ENCODE data around the gene NCBP2L. TPM values are rescaled to one million over a fixed set of nuclear protein-coding genes. Genes with fewer than 3 reads are reported as not detected.

The NCBP2L gene
- total RNA-seq (2014; rRNA removed; shearing (Covaris generic); ENCODE audit: low replicate concordance) = not detected in 2 replicates

- in situ Hi-C loops (cut with HindIII; ENCODE audit: low pct_unique_long_range_greater_than_20kb, low sequenced_read_pairs) = no loop called here
- DNase-seq (ENCODE audit: low read depth) = no peak
These were observed at the start of gene NCBP2L for GRCh38 chrX:107777536-107777832. TSS of gene NCBP2L (plus strand) at chrX:107777733. CDS start at chrX:107794221, 16,488 bp downstream.

DNA sequence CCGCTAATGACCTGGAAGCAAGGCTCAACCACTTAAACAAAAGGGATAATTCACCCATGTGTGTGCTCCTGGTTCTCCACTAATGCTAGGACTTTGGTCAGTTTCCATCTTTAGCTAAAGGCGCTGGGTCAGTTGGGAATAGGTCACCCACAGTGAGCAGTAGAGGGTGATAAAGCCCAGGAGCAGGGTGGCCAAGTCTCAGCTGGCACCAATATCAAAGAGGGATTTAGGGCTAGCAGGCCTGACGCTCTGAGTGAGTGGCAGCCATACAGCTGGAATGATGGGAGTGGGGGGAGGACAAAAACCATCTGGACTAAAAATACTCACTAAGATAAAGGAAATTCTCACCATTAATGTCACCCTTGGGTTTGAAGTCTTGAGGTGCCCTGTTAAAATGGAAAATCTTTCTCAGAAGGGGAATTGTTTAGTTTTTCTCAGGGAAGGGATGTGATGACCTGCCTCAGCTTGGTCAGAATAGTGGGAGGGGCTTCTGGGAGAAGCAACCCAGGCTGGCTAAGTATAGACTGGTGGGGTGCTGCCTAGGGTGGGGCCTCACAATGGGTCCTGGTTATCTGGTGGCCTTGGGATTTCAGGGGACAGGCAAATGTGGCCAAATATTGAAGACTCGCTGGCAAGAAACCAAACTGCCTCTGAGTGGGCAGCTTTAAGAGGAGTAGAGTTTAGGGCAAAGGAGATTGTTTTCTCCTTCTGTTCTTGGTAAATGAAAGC, 49.0 kb upstream of the NCBP2L start:
- no peak for DNase-seq (ENCODE audit: low read depth)
- in situ Hi-C loops (cut with HindIII; ENCODE audit: low pct_unique_long_range_greater_than_20kb, low sequenced_read_pairs) = no loop called here

- in situ Hi-C loops (cut with HindIII; ENCODE audit: low pct_unique_long_range_greater_than_20kb, low sequenced_read_pairs) = no loop called here
- DNase-seq (ENCODE audit: low read depth) = no peak
These were observed 47.8 kb upstream of the NCBP2L start for GRCh38 chrX:107729558-107730297.

DNA sequence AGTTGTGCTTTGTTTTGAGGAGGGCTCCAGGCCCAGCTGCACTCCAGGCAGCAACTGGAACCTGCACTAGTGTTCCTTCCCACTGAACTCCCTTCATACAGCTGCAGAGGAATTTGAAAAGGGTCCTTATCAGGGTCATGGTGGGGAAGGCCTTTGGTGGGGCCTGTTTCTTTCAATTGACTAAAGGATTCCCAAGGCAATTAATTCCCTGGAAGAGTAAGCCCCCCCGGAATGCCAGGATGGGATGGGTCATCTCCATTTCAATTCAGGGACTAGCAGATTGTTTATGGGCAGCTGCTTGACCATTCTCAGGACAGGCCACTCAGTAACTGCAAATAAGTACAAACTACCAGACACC, 47.3 kb upstream of the NCBP2L start:
- DNase-seq (ENCODE audit: low read depth) = no peak
- in situ Hi-C loops (cut with HindIII; ENCODE audit: low pct_unique_long_range_greater_than_20kb, low sequenced_read_pairs) = no loop called here

GRCh38 chrX:107730991-107731766, 46.4 kb upstream of the NCBP2L start:
- in situ Hi-C loops (cut with HindIII; ENCODE audit: low pct_unique_long_range_greater_than_20kb, low sequenced_read_pairs) = no loop called here
- no peak for DNase-seq (ENCODE audit: low read depth)

DNA sequence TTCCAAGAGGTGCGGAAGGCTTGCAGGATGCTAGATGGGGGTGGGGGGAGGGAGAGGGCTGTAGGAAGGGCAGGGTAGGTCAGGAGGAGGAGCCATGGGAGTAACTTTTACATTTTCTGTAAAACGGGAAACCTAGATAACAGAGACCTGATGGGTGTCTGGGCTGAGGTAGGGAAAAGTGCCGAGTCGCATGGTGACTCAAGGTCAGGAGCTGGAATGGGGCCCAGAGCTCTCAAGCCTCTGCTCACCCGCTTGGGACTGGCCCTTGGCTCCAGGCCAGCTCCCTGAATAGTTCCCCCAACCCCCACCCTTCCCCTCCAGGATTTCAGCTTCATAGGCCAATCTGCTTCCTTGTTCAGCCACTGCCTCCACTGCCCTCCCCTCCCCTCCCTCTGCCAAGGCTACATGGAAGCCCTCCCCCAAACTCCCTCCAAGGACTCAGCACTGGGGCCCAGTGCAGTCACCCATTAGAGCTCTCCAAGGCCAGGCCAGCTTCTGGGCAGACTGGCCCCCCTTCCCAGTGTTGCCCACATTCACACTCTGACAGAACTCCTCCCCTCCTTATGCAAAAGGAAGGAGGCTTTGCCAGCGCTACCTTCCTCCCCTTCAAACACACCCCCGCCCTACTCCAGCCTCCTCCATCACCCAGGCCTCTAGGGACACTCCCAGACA, 45.6 kb upstream of the NCBP2L start:
- peak; percentile 97 for DNase-seq (ENCODE audit: low read depth)
- in situ Hi-C loops (cut with HindIII; ENCODE audit: low pct_unique_long_range_greater_than_20kb, low sequenced_read_pairs) = no loop called here

GRCh38 chrX:107733686-107734085, 43.8 kb upstream of the NCBP2L start:
- DNase-seq (ENCODE audit: low read depth) = no peak
- in situ Hi-C loops (cut with HindIII; ENCODE audit: low pct_unique_long_range_greater_than_20kb, low sequenced_read_pairs) = no loop called here

- no peak for DNase-seq (ENCODE audit: low read depth)
- in situ Hi-C loops (cut with HindIII; ENCODE audit: low pct_unique_long_range_greater_than_20kb, low sequenced_read_pairs) = no loop called here
These were observed 42.9 kb upstream of the NCBP2L start for GRCh38 chrX:107734646-107735045.

GRCh38 chrX:107736781-107737531, 40.6 kb upstream of the NCBP2L start:
- no peak for DNase-seq (ENCODE audit: low read depth)
- in situ Hi-C loops (cut with HindIII; ENCODE audit: low pct_unique_long_range_greater_than_20kb, low sequenced_read_pairs) = no loop called here

DNA sequence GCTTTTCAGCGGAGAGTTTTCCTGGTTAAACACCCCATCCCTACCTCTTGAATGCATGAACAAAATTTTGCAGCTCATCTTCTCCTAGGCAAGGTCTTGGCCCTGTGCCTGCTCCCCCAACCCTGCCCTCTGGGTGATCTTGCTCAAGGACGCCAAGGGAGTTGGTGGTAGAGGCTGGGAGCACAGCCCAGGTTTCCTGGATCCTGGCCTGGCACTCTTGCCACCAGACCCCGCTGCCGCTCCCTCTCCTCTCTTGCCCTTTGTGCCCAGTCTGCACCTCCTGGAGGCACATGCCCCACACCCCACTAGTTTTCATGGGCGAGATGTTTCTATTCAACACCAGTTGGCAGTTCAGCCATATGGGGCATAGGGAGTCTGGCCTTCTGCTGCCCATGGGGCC, 39.3 kb upstream of the NCBP2L start:
- in situ Hi-C loops (cut with HindIII; ENCODE audit: low pct_unique_long_range_greater_than_20kb, low sequenced_read_pairs) = no loop called here
- no peak for DNase-seq (ENCODE audit: low read depth)

DNA sequence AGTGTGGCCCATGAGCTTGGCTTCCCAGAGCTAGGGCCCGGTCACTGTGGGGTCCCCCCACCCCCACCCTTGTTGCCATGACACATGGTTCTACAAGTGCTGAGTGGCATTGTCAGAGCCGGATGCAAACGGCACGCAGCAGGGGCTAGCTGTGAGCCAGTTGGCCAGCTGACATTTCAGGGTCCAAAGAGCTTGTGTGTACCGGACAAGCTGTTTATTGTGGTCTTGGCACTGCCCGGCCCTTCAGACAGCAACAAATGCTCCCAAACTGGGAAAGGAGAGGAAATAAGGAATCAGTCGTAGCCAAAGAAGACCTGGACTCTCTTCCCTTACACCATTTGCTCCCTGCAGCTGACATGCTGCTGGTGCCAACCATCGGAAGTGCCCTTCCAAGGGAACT, 38.8 kb upstream of the NCBP2L start:
- in situ Hi-C loops (cut with HindIII; ENCODE audit: low pct_unique_long_range_greater_than_20kb, low sequenced_read_pairs) = no loop called here
- DNase-seq (ENCODE audit: low read depth) = no peak

GRCh38 chrX:107739541-107739940, 38.0 kb upstream of the NCBP2L start:
- in situ Hi-C loops (cut with HindIII; ENCODE audit: low pct_unique_long_range_greater_than_20kb, low sequenced_read_pairs) = no loop called here
- DNase-seq (ENCODE audit: low read depth) = no peak

DNA sequence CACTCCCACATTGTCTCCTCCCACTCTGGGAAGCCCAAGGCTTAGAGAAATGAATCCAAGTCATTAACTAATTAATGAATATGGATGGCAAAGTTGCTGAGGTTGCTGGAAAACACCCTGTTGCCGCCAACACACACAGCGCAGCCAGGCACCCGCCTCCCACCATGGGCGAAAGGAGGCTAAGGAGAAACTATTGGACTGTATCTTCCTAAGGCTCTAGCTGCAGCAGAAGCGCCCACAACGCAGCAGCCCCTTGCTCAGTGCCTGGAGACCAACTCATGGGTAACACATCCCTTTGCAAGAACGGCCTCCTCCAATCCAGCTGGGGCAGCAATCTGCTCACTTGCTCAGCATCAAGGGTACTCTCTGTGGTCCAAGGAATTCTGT, 36.1 kb upstream of the NCBP2L start:
- in situ Hi-C loops (cut with HindIII; ENCODE audit: low pct_unique_long_range_greater_than_20kb, low sequenced_read_pairs) = no loop called here

GRCh38 chrX:107742700-107743191, 34.8 kb upstream of the NCBP2L start:
- in situ Hi-C loops (cut with HindIII; ENCODE audit: low pct_unique_long_range_greater_than_20kb, low sequenced_read_pairs) = no loop called here
- DNase-seq (ENCODE audit: low read depth) = no peak

More for the DNA sequence above, 36.1 kb upstream of the NCBP2L start:
- no peak for DNase-seq (ENCODE audit: low read depth)

GRCh38 chrX:107743995-107744394, 33.5 kb upstream of the NCBP2L start:
- in situ Hi-C loops (cut with HindIII; ENCODE audit: low pct_unique_long_range_greater_than_20kb, low sequenced_read_pairs) = no loop called here
- no peak for DNase-seq (ENCODE audit: low read depth)

- in situ Hi-C loops (cut with HindIII; ENCODE audit: low pct_unique_long_range_greater_than_20kb, low sequenced_read_pairs) = no loop called here
- DNase-seq (ENCODE audit: low read depth) = no peak
These were observed 32.7 kb upstream of the NCBP2L start for GRCh38 chrX:107744868-107745267.

DNA sequence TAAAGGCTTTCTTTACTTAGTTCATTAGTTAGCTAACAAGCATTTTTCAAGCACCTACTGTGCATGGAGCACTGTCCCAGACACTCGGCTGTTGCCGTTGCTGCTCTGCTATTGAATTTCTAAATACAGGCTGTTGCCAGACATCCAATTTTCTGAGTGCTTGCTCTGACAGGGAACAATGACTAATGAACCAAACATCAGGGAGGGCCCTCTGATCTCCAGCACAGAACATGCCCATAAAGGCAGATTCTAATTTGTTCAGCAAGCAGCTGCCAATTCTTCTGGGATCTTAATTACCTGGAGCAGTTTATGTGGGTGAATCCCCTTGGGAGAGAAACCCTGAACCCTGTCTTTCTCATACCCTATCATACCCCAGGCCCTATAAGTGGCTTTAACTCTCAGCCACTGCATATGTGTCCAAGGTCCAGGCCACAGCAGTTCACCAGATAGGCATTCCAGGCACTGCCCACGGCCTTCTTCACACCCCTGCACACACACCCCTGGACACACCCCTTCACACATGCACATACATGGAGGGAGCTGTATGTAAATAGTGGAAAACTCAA, 29.9 kb upstream of the NCBP2L start:
- DNase-seq (ENCODE audit: low read depth) = no peak
- in situ Hi-C loops (cut with HindIII; ENCODE audit: low pct_unique_long_range_greater_than_20kb, low sequenced_read_pairs) = no loop called here

GRCh38 chrX:107748506-107748905, 29.0 kb upstream of the NCBP2L start:
- no peak for DNase-seq (ENCODE audit: low read depth)
- in situ Hi-C loops (cut with HindIII; ENCODE audit: low pct_unique_long_range_greater_than_20kb, low sequenced_read_pairs) = no loop called here

Measured in Caki2 (cell line).